AG09309 (cell line): ENCODE data around the gene MAPKAPK3.
"Not testable (repeated sequence)": the region's sequence is repeated elsewhere in the genome, so short reads cannot be mapped to it uniquely, and the experiment has no call there.

ENCODE experiments used
- DNase-seq: peaks from one replicate; pipeline ENCODE4 v3.0.0-alpha.2; 2010; ENCODE audit warnings: low read depth
- H3K4me3 ChIP-seq: 2 replicates; pipeline ENCODE4 v1.5.1; 2011; ENCODE audit warnings: mild to moderate bottlenecking, low read depth, low read length, moderate library complexity; ENCODE audit not compliant: control insufficient read depth
- CTCF ChIP-seq: IDR thresholded peaks from 2 replicates; pipeline ENCODE4 v1.5.1; 2011; ENCODE audit warnings: mild to moderate bottlenecking, low read depth, low read length, inconsistent platforms; ENCODE audit not compliant: insufficient read depth, control insufficient read depth; ENCODE audit errors: missing control alignments

The MAPKAPK3 gene

GRCh38 chr3:50675179-50676030, 58.5 kb downstream of the MAPKAPK3 start:
- no peak for DNase-seq
- TF ChIP-seq CTCF = no peak
- H3K4me3 ChIP-seq = no peak overlapping the region; the same call in 1 of the 2 replicates

- H3K4me3 ChIP-seq = no peak overlapping the region
- DNase-seq = no peak
- no peak for TF ChIP-seq CTCF
These were observed 59.2 kb downstream of the MAPKAPK3 start for GRCh38 chr3:50676031-50676705.

GRCh38 chr3:50687127-50687751, 70.3 kb downstream of the MAPKAPK3 start:
- no peak overlapping the region for H3K4me3 ChIP-seq
- no peak for TF ChIP-seq CTCF
- no peak for DNase-seq

- H3K4me3 ChIP-seq = no peak overlapping the region
- TF ChIP-seq CTCF = no peak
- DNase-seq = no peak
These were observed 71.0 kb downstream of the MAPKAPK3 start for GRCh38 chr3:50687916-50688315.

GRCh38 chr3:50688602-50689001, 71.7 kb downstream of the MAPKAPK3 start:
- H3K4me3 ChIP-seq, DNase-seq: not testable (repeated sequence)

GRCh38 chr3:50689558-50689957, 72.6 kb downstream of the MAPKAPK3 start:
- no peak for TF ChIP-seq CTCF

GRCh38 chr3:50695031-50695430, 78.1 kb downstream of the MAPKAPK3 start:
- DNase-seq = no peak
- no peak overlapping the region for H3K4me3 ChIP-seq
- TF ChIP-seq CTCF = no peak

More at GRCh38 chr3:50689558-50689957, 72.6 kb downstream of the MAPKAPK3 start:
- DNase-seq = no peak
- H3K4me3 ChIP-seq = no peak overlapping the region
